ENCODE data around the gene ARPC2.

ARPC2 gene

GRCh38 chr2:218255446-218255845 lies 38.5 kb downstream of the ARPC2 start:
- no peak for FAIRE-seq

GRCh38 chr2:218256612-218257350 lies 39.8 kb downstream of the ARPC2 start:
- no peak for FAIRE-seq

GRCh38 chr2:218257390-218257981 lies 40.5 kb downstream of the ARPC2 start:
- no peak for FAIRE-seq

DNA sequence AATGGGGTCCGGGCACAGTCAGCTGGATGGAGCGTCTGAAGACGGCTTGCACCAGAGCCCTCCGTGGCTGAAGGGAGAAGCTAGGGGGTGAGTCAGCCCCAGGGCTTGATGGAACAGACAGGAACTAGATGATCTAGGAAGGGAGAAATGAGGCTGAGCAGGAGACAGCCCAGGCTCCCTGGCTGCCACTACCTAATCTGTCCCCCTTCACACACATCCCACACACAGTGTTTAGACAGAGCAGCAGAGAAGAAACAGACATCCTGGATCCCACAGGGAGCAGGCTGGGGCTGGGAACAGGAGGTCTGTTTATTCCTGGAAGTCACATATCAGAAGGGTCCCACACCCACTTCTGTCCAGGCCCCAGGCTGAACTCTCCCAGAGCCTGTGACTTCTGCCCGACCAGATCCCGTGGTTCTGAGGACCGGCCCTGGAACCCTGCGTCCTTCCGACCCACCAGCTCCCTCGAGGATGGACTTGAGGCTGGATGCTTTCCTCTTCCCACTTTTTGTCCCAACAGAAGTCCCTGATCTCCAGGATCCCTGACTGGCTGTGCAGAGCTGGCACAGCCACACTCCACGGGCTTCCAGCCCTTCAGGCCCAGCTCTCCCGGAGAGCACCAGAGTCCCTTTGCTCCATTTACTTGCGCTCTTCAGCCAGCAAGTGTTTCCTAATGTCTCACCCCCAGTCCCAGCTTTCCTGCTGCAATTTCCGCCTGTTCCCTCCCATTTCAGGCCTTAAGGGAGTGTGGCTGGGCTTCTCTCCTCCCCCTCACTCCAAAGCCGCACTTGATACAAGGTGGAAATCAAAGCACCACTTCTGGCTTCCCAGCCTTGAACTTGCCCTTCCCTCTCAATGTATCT lies 42.3 kb downstream of the ARPC2 start:
- FAIRE-seq, result no peak

DNA sequence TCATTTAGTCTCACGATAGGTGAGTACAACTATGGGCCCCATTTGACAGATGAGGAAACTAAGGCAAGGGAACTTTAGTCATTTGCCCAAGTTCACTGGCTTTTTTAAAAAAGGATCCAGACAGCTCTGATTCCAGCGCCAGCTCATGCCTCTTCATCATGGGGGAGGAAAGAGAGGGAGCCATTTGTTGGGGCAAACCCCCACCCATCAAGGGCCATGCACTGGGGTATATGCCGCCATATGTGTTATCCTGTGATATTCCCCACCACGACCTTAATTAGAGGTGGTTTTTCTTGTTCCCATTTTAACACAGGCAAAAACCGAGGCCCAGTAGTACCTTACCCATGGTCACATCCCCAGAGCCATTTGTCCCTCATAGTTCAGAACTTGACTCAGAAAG lies 43.2 kb downstream of the ARPC2 start:
- FAIRE-seq, result no peak

- FAIRE-seq, result no peak
These were observed 43.9 kb downstream of the ARPC2 start, which contains the start of gene GPBAR1 for GRCh38 chr2:218260742-218261422. GPBAR1 (plus strand) TSS chr2:218261015; CDS start chr2:218262725, 1,710 bp downstream.

- no peak for FAIRE-seq
These were observed 44.6 kb downstream of the ARPC2 start for GRCh38 chr2:218261423-218262236.

DNA sequence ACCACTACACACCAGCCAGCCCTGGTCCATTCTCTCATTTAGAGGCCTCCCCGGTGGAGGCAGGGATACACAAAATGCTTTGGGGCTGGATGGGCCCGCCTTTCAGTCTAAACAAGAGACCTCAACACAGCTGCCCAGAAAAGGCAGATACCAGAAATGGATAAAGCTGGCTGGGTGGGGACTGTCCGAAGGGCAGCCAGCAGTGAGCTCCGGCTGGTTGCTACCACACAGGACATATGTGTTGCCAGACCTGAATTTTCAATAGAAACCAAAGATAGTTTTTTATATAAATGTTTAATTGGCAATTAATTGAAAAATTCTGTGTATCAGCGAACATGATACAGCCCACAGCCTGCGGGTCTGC lies 45.2 kb downstream of the ARPC2 start:
- no peak for FAIRE-seq

DNA sequence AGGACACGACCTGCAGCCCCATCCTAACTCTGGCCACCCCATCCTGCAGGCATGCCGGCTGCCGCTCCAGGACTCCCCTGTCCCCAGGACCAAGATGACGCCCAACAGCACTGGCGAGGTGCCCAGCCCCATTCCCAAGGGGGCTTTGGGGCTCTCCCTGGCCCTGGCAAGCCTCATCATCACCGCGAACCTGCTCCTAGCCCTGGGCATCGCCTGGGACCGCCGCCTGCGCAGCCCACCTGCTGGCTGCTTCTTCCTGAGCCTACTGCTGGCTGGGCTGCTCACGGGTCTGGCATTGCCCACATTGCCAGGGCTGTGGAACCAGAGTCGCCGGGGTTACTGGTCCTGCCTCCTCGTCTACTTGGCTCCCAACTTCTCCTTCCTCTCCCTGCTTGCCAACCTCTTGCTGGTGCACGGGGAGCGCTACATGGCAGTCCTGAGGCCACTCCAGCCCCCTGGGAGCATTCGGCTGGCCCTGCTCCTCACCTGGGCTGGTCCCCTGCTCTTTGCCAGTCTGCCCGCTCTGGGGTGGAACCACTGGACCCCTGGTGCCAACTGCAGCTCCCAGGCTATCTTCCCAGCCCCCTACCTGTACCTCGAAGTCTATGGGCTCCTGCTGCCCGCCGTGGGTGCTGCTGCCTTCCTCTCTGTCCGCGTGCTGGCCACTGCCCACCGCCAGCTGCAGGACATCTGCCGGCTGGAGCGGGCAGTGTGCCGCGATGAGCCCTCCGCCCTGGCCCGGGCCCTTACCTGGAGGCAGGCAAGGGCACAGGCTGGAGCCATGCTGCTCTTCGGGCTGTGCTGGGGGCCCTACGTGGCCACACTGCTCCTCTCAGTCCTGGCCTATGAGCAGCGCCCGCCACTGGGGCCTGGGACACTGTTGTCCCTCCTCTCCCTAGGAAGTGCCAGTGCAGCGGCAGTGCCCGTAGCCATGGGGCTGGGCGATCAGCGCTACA lies 45.9 kb downstream of the ARPC2 start:
- no peak for FAIRE-seq

DNA sequence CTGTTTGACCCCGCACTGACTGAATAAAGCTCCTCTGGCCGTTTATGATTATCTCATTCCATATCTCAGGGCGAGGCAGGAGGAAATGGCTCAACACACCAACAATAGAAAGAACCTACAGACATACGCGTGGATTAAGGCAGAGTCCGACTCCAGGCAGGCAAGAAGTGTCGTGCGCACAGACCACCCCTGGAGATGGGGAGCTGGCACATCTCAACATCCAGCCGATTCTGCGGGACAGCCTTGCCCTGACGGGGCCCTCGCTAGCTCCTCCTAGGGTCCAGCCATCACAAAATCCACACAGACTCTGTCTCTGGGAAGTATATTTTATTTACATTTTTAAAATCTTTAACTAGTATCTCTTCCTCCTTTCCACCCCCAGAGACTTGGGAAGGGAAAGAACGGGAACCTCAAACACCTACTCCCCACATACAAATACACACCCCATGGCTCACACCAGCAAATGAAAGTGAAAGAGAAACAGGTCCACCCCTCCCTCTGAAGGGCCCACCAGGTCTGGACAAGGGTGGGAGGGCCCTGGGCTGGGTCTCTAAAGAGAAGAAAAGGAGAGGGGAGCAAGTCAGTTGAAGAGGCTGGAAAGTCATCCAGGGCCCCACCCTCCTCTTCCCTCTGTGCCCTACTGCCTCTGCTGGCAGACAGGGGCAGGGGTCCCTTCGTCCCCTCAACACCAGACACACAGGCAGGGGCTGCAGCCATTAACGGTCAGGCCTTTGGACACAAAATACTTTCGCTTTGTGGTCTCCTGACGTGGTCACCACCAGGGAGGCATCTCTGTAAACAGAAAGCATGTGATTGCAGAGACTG lies 47.0 kb downstream of the ARPC2 start:
- no peak for FAIRE-seq

GRCh38 chr2:218264773-218265561 lies 48.0 kb downstream of the ARPC2 start:
- no peak for FAIRE-seq

GRCh38 chr2:218265626-218266025 lies 48.6 kb downstream of the ARPC2 start:
- no peak for FAIRE-seq

DNA sequence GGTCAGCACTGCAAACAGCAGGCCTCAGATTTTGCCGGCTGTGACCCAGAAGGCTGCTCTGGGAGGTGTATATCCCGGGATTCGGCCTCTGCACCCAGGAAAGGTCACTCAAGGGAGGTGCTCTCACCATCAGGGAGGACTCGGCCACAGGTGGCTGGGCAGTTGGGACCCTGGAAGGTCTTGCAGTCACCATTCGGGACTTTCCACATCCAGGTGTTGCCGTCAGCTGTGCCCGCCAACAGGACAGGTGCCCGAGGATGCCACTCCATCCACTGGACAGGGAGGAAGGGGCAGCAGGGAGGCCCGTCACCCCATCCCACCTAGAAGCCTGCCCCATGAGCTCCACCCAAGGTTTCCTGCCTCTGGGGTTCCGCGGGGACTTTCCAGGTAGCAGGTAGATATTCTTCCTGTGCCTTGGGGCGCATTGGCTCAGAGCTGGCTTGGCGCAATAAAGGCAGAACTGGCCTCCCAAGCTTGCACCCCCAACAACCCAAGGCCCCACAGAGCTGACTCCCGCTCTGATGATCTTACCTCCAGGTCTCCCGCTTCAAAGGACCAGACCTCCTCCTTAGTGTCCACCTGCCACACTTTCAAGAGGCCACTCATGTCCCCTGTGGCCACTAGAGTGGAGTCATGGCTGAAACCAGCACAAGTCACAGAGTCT lies 49.5 kb downstream of the ARPC2 start:
- no peak for FAIRE-seq

DNA sequence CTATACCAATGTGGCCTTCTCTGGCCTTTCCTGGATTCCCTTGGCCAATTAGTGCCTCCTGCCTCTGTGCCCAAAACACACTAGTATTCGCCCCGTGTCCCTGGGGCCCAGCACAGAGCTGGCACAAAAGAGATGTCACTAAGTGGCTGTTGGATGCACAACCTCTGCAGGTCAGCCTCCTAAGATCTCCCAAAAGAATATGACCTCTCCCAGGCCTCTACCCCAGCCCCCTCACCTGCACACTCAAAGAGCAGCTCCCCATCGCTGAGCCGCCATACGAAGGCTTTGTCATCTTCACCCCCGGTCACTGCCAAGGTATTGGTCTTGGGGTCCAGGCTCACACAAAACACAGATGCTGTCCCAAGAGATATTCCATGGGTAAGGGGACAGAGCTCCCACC lies 50.3 kb downstream of the ARPC2 start:
- no peak for FAIRE-seq

DNA sequence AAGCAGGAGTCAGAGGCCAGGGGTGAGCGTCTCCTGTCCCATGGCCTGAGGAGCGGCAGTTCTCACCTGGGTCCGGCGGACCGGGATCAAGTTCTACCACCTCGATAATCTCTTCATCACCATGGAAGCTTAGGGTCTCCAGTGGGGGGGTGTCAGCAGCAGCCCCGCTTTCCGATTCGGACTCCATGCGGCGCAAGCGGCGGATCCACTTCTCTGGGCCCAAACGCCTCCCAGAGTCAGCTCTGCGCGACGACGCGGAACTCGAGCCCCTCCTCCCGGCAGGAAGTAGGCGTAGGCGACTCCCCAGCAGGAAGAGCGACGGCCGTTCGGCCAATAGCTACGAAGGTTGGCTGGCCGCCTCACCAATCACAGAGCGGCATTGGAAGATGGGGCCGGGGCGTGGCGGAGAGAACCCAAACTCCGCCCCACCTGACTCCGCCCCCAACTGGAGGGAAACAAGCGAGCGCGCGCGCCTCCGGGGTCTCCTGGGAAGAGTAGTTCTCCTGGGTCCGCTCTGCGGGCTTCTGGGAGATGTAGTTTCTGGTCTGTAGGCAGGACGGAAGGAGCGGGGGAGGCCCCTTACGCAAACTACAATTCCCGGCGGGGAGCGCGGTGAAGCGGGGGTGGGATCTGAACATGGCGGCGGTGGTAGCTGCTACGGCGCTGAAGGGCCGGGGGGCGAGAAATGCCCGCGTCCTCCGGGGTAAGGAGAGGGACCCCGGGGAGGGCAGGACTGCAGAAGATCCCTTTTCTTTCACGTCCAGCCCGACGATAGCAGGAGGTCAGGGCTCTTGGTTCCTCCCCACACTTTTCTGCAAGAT lies 53.1 kb downstream of the ARPC2 start, which contains the start of the genes AAMP and PNKD:
TSS of gene AAMP (minus strand) at position 238 of the 821 bp plus-strand sequence. CDS start at position 187, 51 bp downstream.
TSS of gene PNKD (plus strand) at position 620 of the 821 bp plus-strand sequence. CDS start at position 637, 17 bp downstream.
- peak; percentile 94 for FAIRE-seq

DNA sequence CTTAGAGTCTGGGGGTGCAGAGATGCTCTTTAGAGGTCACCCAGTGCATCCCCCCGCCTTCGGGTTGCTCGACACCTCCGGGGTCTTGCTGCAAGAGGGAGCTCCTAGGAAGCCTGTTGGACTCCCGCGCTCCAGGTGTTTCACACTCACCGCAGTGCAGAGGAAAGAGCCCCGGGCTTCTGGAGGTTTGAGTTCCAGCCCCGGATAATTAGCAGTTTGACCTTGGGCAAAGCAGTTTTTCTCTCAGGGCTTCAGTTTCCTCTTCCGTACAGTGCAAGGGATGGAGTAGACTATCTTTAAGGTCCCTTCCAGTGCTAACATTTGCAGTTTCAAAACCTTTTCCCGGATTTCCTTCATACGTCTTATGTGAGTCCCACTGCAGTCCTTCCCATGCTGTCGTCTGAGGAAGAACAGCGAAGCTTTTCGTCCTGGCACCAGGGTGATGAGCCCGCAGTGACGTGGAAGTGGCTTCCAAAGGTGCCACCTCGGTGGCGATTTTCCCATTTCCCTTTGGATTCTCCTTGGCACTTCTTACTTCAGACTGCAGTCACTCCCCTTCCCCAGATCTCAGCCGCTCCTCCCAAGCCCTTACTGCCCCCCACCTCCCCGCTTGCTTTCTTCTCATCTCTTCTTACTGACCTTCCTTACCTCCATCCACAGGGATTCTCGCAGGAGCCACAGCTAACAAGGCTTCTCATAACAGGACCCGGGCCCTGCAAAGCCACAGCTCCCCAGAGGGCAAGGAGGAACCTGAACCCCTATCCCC lies 53.9 kb downstream of the ARPC2 start:
- FAIRE-seq, result no peak

- FAIRE-seq, result no peak
These were observed 54.5 kb downstream of the ARPC2 start for GRCh38 chr2:218271487-218271797.
